Activated CD8-positive, alpha-beta T cell treated with anti-CD3 and anti-CD28 coated beads, Interleukin-2, amount 10 ng/mL, durations not matched to agents 7 days and 5 days (primary cell): ENCODE data around the gene DTX1. TPM values are rescaled to one million over a fixed set of nuclear protein-coding genes. Genes with fewer than 3 reads are reported as not detected.
A peak's percentile ranks its signal among the peaks of the same experiment; 100 is the strongest.

Source experiments
- ATAC-seq: fragments of 150-1000 bp; cut with Tn5 transposase; one replicate; pipeline ENCODE4 v1.10.0; 2021; ENCODE audit warnings: moderate library complexity
- CTCF ChIA-PET: fragments of 350-600 bp; sonication (Branson Sonifier 250); formaldehyde crosslinking; loops from one replicate; lab custom pipeline; 2021; ENCODE audit warnings: antibody characterized with exemption; lab: Charles Lee
- POLR2A ChIA-PET: fragments of 350-600 bp; sonication (Branson Sonifier 250); formaldehyde crosslinking; loops from one replicate; lab custom pipeline; 2021; ENCODE audit warnings: antibody characterized with exemption; lab: Charles Lee
- DNase-seq: peaks from one replicate; pipeline ENCODE4 v3.0.0-alpha.2; 2020
- H3K27ac Mint-ChIP-seq: one replicate; pipeline ENCODE4 v1.8.0; 2021; ENCODE audit warnings: mild to moderate bottlenecking, mixed read lengths
- H3K27me3 Mint-ChIP-seq: one replicate; pipeline ENCODE4 v1.8.0; 2021; ENCODE audit warnings: low read depth, mixed read lengths
- H3K36me3 Mint-ChIP-seq: one replicate; pipeline ENCODE4 v1.8.0; 2021; ENCODE audit warnings: low read depth, mixed read lengths
- H3K4me1 Mint-ChIP-seq: one replicate; pipeline ENCODE4 v1.8.0; 2021; ENCODE audit warnings: low read depth, mixed read lengths
- H3K4me3 Mint-ChIP-seq: one replicate; pipeline ENCODE4 v1.8.0; 2021; ENCODE audit warnings: mild to moderate bottlenecking, mixed read lengths
- H3K9me3 Mint-ChIP-seq: one replicate; pipeline ENCODE4 v1.8.0; 2022; ENCODE audit warnings: mixed read lengths; ENCODE audit not compliant: insufficient read depth
- total RNA-seq, 2 experiments: library from RNA; stranded (reverse); gene quantifications; one replicate each; pipeline ENCODE4 v1.2.3, GENCODE V29; 2021

The DTX1 gene
- total RNA-seq, 2 experiments from 2014 or later: not detected

DNA sequence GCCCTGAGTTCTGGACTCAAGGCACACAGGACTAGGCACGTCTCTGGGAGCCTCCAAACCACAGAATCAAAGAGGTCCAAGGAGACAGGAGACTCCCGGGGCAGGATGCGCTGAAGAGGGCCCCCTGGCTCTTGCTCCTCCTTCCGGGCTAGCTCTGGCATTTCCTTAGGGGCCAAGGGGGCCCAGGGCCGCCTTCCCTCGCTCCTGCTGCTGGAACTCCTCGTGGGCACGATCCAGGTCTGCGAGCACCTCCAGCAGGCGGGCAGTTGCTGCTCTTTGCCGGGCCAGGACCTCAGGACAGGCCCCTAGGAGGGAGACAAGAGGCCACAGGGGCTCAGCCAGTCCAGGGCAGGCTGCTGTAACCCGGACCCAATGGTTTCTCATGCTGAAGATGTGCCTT, 43.2 kb downstream of the DTX1 start:
- Mint-ChIP-seq H3K27ac (no peak overlapping the region), H3K4me3 (no peak overlapping the region), H3K9me3 (no peaks in the 10 kb centered on the region), H3K36me3 (no peaks in the 10 kb centered on the region), H3K4me1 (peaks cover 15% of the 10 kb centered on the region), H3K27me3 (peaks cover 8% of the 10 kb centered on the region)
- ChIA-PET POLR2A (interaction anchor here (0.7 kb wide), 1 partner anchor 211 kb away, joined by 3 read pairs; no protein-coding TSS in a partner anchor), CTCF (interaction anchor here (1.0 to 6.2 kb wide), 7 partner anchors 21 to 199 kb away, joined by 3 to 53 read pairs (median 7); no protein-coding TSS in a partner anchor)
- no peak for ATAC-seq
- no peak for DNase-seq

DNA sequence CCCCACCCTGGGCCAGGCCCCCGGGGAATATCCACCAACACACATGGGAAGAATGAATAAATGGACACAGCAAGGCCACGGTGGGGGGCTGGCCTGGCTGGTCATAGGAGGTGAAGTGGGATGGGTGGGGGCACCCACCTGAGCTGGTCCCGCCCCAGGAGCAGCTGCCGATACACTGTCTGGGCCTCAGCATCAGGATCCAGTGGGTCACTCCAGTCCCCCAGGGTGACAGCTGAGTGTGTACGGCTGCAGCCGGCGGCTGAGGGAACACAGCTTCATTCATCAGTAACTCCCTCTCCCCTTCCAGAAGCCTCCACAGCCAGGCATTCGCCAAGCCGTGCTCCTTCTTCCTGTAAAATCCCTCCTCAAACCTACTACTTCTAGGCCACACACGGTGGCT, 45.2 kb downstream of the DTX1 start:
- H3K27me3 Mint-ChIP-seq: peaks cover 13% of the 10 kb centered on the region
- H3K36me3 Mint-ChIP-seq: no peaks in the 10 kb centered on the region
- DNase-seq (no peak), ATAC-seq (no peak)
- CTCF ChIA-PET: interaction anchor here (1.5 to 6.2 kb wide), 2 partner anchors 12 to 52 kb away, joined by 3 to 53 read pairs; no protein-coding TSS in a partner anchor
- POLR2A ChIA-PET: interaction anchor here (0.8 kb wide), 1 partner anchor 75 kb away, joined by 3 read pairs; no protein-coding TSS in a partner anchor
- no peak overlapping the region for H3K4me3 Mint-ChIP-seq
- H3K27ac Mint-ChIP-seq: no peak overlapping the region
- H3K4me1 Mint-ChIP-seq: peaks cover 18% of the 10 kb centered on the region
- H3K9me3 Mint-ChIP-seq: no peaks in the 10 kb centered on the region

DNA sequence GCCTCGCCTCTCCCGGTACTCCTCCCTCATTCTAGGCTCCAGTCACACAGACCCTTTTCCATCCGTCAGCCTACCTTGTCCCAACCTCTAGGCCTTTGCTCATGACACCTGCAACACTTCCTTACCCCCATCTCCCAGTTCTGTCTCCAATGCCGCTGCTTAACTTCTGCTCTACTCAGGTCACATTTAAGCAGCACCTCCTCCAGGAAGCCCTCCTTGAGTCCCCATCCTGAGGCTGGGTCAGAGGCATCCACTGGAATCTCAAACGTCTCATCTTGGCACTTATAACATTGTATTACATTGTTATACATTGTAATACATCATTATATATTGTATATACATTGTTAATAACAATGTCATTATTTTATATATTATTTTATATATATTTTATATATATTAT, 46.3 kb downstream of the DTX1 start:
- ChIA-PET POLR2A (no interaction called here), CTCF (interaction anchor here (0.7 to 6.2 kb wide), 5 partner anchors 33 to 72 kb away, joined by 3 to 53 read pairs (median 4); partner anchors contain the start of gene RASAL1)
- Mint-ChIP-seq H3K27ac (no peak overlapping the region), H3K36me3 (no peaks in the 10 kb centered on the region), H3K4me3 (no peak overlapping the region), H3K4me1 (peaks cover 22% of the 10 kb centered on the region), H3K27me3 (peaks cover 13% of the 10 kb centered on the region), H3K9me3 (no peaks in the 10 kb centered on the region)
- DNase-seq: no peak
- ATAC-seq: no peak

DNA sequence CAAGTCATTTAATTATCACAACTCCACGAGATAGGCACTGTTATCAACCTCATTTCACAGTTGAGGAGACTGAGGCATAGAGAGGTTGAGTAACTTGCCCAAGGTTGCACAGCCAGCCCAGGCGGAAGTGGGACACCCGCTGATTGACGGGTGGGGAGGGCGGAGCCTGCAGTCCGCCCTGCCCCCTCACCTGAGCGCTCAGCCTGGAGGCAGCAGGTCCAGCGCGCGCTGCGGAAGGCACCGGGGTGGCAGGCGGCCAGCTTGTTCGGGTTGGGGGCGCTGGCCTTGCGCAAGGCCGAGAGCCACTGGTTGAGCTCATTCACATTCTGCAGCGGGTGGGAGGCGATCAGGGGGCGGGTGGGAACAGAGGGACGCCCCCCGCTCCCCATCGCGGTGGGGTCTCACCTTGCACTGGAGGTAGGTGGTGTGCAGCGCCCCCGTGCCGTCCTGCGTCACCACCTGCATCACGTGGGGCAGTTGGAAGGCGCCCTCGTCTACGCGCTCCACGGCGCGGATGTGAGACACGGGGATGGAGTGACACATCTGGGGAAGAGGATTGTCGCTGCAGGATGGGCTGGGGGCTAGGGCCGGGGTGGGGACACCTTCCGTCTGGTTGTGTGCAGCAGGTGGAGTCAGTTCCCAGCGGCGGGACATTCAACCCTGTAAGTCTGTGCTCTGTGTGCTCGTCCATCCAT, 47.4 kb downstream of the DTX1 start:
- Mint-ChIP-seq H3K4me1 (peaks cover 20% of the 10 kb centered on the region), H3K36me3 (no peaks in the 10 kb centered on the region), H3K9me3 (no peaks in the 10 kb centered on the region), H3K27me3 (peaks cover 13% of the 10 kb centered on the region), H3K27ac (peak overlapping the region; percentile 43), H3K4me3 (peak overlapping the region; percentile 54)
- ATAC-seq (peak; percentile 87), DNase-seq (peak; percentile 75)
- CTCF ChIA-PET: interaction anchor here (1.0 to 1.4 kb wide), 4 partner anchors 31 to 50 kb away, joined by 3 to 4 read pairs (median 4); partner anchors contain the start of gene RASAL1
- POLR2A ChIA-PET: interaction anchor here (0.6 kb wide), 1 partner anchor 7 kb away, joined by 3 read pairs; no protein-coding TSS in a partner anchor

DNA sequence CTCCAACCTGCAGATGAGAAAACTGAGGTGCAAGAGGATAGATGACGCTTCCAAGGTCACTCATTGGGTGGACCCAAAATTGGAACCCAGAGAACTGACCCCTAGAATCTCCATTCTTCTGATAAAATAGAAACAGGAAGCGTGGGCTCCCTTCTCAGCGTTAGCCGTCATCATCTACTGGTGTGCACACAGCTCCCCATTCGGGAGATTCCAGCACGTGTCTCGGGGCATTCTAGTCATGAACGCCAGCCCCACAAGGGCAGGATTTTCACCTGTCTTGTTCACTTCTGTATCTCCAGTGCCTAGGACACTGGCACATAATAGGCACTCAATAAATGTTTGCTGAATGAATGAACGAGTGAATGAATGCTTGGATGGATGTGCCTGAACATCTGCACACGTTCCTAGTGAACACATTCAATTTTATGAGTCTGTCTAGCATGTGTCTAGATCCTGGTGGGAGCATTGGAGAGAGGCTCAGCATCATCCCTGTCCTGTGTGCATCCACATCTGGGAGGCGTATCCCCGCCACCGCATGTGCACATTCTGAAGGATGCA, 48.5 kb downstream of the DTX1 start:
- Mint-ChIP-seq H3K4me3 (no peak overlapping the region), H3K27me3 (peaks cover 13% of the 10 kb centered on the region), H3K36me3 (no peaks in the 10 kb centered on the region), H3K27ac (no peak overlapping the region), H3K4me1 (peaks cover 21% of the 10 kb centered on the region), H3K9me3 (no peaks in the 10 kb centered on the region)
- DNase-seq (no peak), ATAC-seq (no peak)
- CTCF ChIA-PET: no interaction called here
- POLR2A ChIA-PET: no interaction called here

DNA sequence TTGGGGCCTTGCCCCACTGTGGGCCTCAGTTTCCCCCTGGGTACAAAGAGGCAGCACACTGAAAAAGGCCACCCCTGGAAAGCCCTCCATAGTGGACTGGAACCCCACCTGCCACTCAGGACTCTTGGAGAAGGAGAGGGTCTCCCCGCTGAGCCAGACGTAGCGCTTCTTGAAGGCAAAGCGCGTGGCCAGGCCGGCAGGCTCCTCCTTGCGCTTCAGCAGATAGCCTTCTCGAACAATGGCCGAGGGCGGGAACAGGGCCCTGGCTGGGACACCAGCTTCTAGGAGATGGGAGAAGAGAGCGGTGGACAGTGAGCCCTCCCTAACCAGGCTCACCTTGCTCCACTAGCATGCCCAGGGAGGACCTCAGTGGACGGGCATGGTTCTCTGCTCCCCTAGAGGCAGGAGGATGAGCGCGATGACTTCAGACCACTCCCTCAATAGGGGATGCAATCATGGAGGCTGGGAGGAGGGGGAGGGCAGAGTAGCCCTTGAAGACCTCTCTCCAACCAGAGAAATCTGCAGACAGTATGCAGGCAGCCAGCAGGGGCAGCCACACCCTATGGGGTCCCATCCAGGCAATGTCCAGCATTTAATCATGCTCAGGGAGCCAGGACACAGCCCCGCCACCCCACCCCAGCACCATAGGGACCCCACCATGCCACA, 49.2 kb downstream of the DTX1 start:
- H3K4me3 Mint-ChIP-seq: no peak overlapping the region
- H3K27ac Mint-ChIP-seq: no peak overlapping the region
- no peaks in the 10 kb centered on the region for H3K36me3 Mint-ChIP-seq
- CTCF ChIA-PET: interaction anchor here (2.1 kb wide), 1 partner anchor 7 kb away, joined by 8 read pairs; no protein-coding TSS in a partner anchor
- H3K9me3 Mint-ChIP-seq: no peaks in the 10 kb centered on the region
- ATAC-seq: no peak
- POLR2A ChIA-PET: no interaction called here
- peaks cover 25% of the 10 kb centered on the region for H3K4me1 Mint-ChIP-seq
- DNase-seq: no peak
- H3K27me3 Mint-ChIP-seq: peaks cover 16% of the 10 kb centered on the region

DNA sequence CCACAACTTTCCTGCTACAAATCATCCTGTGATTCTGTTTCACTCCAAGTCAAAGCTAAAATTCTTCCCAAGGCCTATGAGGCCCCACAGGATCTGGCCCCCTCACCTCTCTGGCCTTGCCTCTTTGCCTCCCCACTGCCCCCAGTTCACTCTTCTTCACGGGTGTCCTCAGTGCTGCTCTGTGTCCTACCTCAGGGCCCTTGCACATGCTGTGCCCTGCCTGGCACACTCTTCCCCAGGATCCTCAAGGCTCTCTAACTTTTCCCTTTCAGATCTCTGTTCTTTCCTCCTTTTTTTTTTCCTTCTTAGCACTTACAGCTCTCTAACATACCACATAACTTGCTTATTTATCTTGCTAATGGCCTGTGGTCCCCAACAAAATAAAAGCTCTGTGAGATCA, 49.8 kb downstream of the DTX1 start:
- CTCF ChIA-PET: interaction anchor here (1.1 to 2.1 kb wide), 2 partner anchors 8 to 29 kb away, joined by 3 to 8 read pairs; partner anchors contain the start of gene RASAL1
- no peak overlapping the region for H3K27ac Mint-ChIP-seq
- peaks cover 25% of the 10 kb centered on the region for H3K4me1 Mint-ChIP-seq
- H3K27me3 Mint-ChIP-seq: peaks cover 16% of the 10 kb centered on the region
- H3K4me3 Mint-ChIP-seq: no peak overlapping the region
- POLR2A ChIA-PET: no interaction called here
- no peaks in the 10 kb centered on the region for H3K9me3 Mint-ChIP-seq
- no peaks in the 10 kb centered on the region for H3K36me3 Mint-ChIP-seq
- DNase-seq: no peak
- no peak for ATAC-seq

DNA sequence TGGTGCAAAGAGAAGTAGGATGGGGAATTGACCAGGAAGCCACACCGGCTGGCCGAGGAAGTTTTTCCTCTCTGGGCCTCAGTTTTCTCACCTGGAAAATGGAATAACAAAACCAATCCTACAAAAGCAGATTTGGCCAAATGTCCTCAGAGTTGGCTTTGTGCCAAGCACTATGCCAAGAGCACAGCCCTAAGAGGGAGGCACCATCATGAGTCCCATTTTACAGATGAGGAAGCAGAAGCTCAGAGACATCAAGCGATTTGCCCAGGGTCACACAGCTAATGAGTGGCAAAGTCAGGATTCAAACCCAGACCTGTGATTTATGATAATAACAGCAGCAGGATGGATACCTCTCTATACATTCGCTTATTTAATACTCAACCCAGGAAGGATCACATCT, 51.8 kb downstream of the DTX1 start:
- ChIA-PET CTCF (interaction anchor here (1.2 to 2.3 kb wide), 3 partner anchors 10 to 60 kb away, joined by 3 to 8 read pairs (median 7); no protein-coding TSS in a partner anchor), POLR2A (interaction anchor here (0.6 kb wide), 1 partner anchor 1696 kb away, joined by 3 read pairs; no protein-coding TSS in a partner anchor)
- Mint-ChIP-seq H3K4me3 (no peak overlapping the region), H3K27me3 (peaks cover 12% of the 10 kb centered on the region), H3K36me3 (no peaks in the 10 kb centered on the region), H3K4me1 (peaks cover 25% of the 10 kb centered on the region), H3K9me3 (no peaks in the 10 kb centered on the region), H3K27ac (no peak overlapping the region)
- ATAC-seq (no peak), DNase-seq (no peak)

DNA sequence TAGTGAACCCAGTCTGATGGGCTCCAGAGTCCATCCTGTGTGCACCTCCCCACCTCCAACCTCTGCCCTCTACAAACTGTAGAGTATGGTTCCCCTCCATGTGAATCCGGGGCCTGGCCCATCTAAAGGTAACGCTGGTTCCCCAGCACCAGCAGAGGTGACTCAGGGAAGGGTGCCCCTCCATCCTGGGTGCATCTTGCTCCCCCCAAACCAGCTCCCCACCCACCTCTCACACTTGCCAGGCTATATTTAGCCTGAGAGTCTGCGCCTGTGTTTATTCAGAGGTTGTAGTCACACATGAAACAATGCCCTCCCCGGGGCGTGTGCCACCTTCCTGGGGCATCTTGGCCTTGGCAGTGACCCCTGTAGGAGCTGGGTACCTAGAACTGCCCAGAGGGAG, 52.8 kb downstream of the DTX1 start:
- CTCF ChIA-PET: interaction anchor here (1.2 to 2.3 kb wide), 4 partner anchors 11 to 65 kb away, joined by 3 to 8 read pairs (median 6); no protein-coding TSS in a partner anchor
- ATAC-seq (no peak), DNase-seq (no peak)
- no peak overlapping the region for H3K27ac Mint-ChIP-seq
- peaks cover 9% of the 10 kb centered on the region for H3K27me3 Mint-ChIP-seq
- POLR2A ChIA-PET: interaction anchor here (0.9 kb wide), 1 partner anchor 26 kb away, joined by 3 read pairs; the partner anchor contains the start of gene RASAL1
- no peaks in the 10 kb centered on the region for H3K9me3 Mint-ChIP-seq
- peaks cover 17% of the 10 kb centered on the region for H3K4me1 Mint-ChIP-seq
- H3K4me3 Mint-ChIP-seq: no peak overlapping the region
- H3K36me3 Mint-ChIP-seq: no peaks in the 10 kb centered on the region

DNA sequence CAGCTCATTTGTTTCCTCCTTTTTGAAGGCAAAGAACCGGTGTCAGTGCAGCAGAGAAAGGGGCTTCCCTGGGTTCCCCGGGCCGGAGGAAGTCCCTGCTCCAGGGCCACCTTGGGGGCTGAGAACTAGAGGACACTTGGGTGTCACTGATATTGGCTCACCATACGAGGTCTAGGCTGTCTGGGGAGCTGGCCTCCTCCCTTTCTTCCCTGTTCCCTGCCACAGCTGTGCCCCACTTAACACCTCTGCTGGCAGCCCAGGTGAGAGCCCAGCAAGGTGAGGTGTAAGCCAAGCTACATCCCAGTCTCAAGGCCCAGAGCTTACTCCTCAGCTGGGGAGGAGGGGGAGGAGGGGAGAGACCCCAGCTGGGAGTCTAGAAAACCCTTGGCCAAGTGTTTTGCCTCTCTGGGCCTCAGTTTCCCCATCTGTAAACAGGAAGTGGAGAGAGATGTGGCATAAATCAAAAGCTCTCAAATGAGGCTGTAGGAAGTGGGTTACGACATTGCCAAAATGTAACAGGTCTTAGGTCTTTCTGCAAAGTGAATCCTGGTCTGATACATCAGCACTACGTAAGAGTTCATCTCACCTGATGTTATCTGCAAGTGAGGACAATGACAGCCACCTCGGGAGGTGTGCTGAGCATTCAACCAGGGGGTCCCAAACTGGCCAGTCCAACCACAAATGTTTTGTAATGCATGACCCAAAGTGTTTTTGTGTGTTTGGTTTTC, 53.5 kb downstream of the DTX1 start:
- ATAC-seq (no peak), DNase-seq (no peak)
- CTCF ChIA-PET: interaction anchor here (1.5 to 2.3 kb wide), 3 partner anchors 12 to 64 kb away, joined by 5 to 8 read pairs (median 7); no protein-coding TSS in a partner anchor
- peaks cover 17% of the 10 kb centered on the region for H3K4me1 Mint-ChIP-seq
- H3K27me3 Mint-ChIP-seq: peaks cover 5% of the 10 kb centered on the region
- H3K9me3 Mint-ChIP-seq: no peaks in the 10 kb centered on the region
- H3K4me3 Mint-ChIP-seq: no peak overlapping the region
- no peaks in the 10 kb centered on the region for H3K36me3 Mint-ChIP-seq
- POLR2A ChIA-PET: interaction anchor here (0.9 kb wide), 1 partner anchor 25 kb away, joined by 3 read pairs; the partner anchor contains the start of gene RASAL1
- H3K27ac Mint-ChIP-seq: no peak overlapping the region

DNA sequence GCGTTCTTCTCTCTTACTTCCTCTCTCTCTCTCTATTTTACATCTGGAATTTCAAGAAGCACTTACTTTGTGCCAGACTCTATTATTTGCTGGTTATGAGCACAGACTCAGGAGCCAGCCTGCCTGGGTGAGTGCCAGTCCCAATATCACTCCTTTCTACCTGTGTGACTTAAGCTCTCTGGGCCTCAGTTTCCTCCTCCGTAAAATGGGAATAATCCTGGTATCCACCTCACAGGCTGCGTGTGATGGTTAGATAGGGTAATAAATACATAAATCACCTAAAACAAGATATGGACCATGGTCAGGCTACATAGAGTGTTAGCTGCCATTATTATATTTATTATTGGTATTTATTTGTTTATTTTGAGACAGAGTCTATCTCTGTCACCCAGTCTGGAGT, 54.7 kb downstream of the DTX1 start:
- H3K27me3 Mint-ChIP-seq: peaks cover 2% of the 10 kb centered on the region
- CTCF ChIA-PET: no interaction called here
- no peak overlapping the region for H3K27ac Mint-ChIP-seq
- no peaks in the 10 kb centered on the region for H3K9me3 Mint-ChIP-seq
- DNase-seq (no peak), ATAC-seq (no peak)
- no peaks in the 10 kb centered on the region for H3K36me3 Mint-ChIP-seq
- peaks cover 16% of the 10 kb centered on the region for H3K4me1 Mint-ChIP-seq
- POLR2A ChIA-PET: interaction anchor here (0.6 kb wide), 1 partner anchor 8 kb away, joined by 3 read pairs; no protein-coding TSS in a partner anchor
- H3K4me3 Mint-ChIP-seq: no peak overlapping the region
